Measurements from ENCODE around the gene FBLN5.
A peak's percentile ranks its signal among the peaks of the same experiment; 100 is the strongest.
"Not testable (repeated sequence)": the region's sequence is repeated elsewhere in the genome, so short reads cannot be mapped to it uniquely, and the experiment has no call there.

FBLN5 gene

GRCh38 chr14:91857614-91858013 lies 89.9 kb downstream of the FBLN5 start:
- DNase-seq = no peak

GRCh38 chr14:91854327-91854934 lies 93.1 kb downstream of the FBLN5 start:
- no peak for DNase-seq

GRCh38 chr14:91851563-91851962 lies 95.9 kb downstream of the FBLN5 start:
- no peak for DNase-seq

GRCh38 chr14:91848504-91849001 lies 98.9 kb downstream of the FBLN5 start:
- no peak for DNase-seq

GRCh38 chr14:91847693-91848092 lies 99.8 kb downstream of the FBLN5 start:
- no peak for DNase-seq

- no peak for DNase-seq
These were observed 101.8 kb downstream of the FBLN5 start for GRCh38 chr14:91845652-91846051.

- not testable (repeated sequence) for DNase-seq
These were observed 102.4 kb downstream of the FBLN5 start for GRCh38 chr14:91845056-91845455.

- no peak for DNase-seq
These were observed 103.5 kb downstream of the FBLN5 start for GRCh38 chr14:91844029-91844428.

GRCh38 chr14:91843437-91843836 lies 104.1 kb downstream of the FBLN5 start:
- DNase-seq = no peak

GRCh38 chr14:91841065-91841464 lies 106.4 kb downstream of the FBLN5 start:
- DNase-seq = no peak

- DNase-seq = no peak
These were observed 107.7 kb downstream of the FBLN5 start for GRCh38 chr14:91839749-91840148.

GRCh38 chr14:91837076-91837475 lies 110.4 kb downstream of the FBLN5 start:
- no peak for DNase-seq

- peak; percentile 90 for DNase-seq
These were observed 111.3 kb downstream of the FBLN5 start for GRCh38 chr14:91835920-91836843.

GRCh38 chr14:91835197-91835919 lies 112.1 kb downstream of the FBLN5 start:
- peak; percentile 16 for DNase-seq

- DNase-seq = no peak
These were observed 112.9 kb downstream of the FBLN5 start for GRCh38 chr14:91834571-91834970.

- DNase-seq = no peak
These were observed 116.2 kb downstream of the FBLN5 start for GRCh38 chr14:91831337-91831736.

GRCh38 chr14:91830777-91831176 lies 116.7 kb downstream of the FBLN5 start:
- DNase-seq = peak; percentile 56

- DNase-seq = no peak
These were observed 118.0 kb downstream of the FBLN5 start for GRCh38 chr14:91829511-91829910.

- DNase-seq = no peak
These were observed 119.7 kb downstream of the FBLN5 start for GRCh38 chr14:91827746-91828145.
